Left forelimb (tissue), 1 donor: Measurements from ENCODE around the gene CLCA4.
"Not testable (repeated sequence)": the region's sequence is repeated elsewhere in the genome, so short reads cannot be mapped to it uniquely, and the experiment has no call there.

Source experiments
- DNase-seq: peaks from one replicate; pipeline ENCODE4 v3.0.0-alpha.2; 2018; ENCODE audit warnings: low spot score

CLCA4 gene, protein sequence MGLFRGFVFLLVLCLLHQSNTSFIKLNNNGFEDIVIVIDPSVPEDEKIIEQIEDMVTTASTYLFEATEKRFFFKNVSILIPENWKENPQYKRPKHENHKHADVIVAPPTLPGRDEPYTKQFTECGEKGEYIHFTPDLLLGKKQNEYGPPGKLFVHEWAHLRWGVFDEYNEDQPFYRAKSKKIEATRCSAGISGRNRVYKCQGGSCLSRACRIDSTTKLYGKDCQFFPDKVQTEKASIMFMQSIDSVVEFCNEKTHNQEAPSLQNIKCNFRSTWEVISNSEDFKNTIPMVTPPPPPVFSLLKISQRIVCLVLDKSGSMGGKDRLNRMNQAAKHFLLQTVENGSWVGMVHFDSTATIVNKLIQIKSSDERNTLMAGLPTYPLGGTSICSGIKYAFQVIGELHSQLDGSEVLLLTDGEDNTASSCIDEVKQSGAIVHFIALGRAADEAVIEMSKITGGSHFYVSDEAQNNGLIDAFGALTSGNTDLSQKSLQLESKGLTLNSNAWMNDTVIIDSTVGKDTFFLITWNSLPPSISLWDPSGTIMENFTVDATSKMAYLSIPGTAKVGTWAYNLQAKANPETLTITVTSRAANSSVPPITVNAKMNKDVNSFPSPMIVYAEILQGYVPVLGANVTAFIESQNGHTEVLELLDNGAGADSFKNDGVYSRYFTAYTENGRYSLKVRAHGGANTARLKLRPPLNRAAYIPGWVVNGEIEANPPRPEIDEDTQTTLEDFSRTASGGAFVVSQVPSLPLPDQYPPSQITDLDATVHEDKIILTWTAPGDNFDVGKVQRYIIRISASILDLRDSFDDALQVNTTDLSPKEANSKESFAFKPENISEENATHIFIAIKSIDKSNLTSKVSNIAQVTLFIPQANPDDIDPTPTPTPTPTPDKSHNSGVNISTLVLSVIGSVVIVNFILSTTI

GRCh38 chr1:86546787-86547221, at the start of gene CLCA4:
Gene CLCA4, plus strand, starts transcription at chr1:86547078. Its CDS starts 42 bp downstream, at chr1:86547120.
- DNase-seq: no peak

GRCh38 chr1:86498281-86498680, 48.6 kb upstream of the CLCA4 start:
- DNase-seq: no peak

GRCh38 chr1:86499987-86500593, 46.8 kb upstream of the CLCA4 start:
- no peak for DNase-seq

DNA sequence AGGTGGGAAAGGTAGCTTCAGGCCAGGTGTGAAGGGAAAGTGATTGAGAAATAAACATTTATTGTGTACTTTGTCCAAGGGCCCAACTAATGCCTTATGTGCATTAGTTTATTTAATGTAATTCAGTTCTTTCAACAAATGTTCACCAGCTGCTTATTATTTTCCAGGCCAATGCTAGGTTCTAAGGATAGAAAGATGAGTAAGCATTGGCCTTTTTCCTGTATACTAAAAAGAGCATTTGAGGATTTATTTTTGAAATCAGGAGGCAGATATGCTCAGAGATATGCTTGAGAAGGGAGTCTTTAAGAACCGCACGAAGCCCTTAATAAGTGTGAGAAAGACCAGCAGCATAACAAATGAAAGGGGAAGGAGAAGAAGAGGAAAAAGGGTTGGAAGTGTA, 46.2 kb upstream of the CLCA4 start:
- no peak for DNase-seq

DNA sequence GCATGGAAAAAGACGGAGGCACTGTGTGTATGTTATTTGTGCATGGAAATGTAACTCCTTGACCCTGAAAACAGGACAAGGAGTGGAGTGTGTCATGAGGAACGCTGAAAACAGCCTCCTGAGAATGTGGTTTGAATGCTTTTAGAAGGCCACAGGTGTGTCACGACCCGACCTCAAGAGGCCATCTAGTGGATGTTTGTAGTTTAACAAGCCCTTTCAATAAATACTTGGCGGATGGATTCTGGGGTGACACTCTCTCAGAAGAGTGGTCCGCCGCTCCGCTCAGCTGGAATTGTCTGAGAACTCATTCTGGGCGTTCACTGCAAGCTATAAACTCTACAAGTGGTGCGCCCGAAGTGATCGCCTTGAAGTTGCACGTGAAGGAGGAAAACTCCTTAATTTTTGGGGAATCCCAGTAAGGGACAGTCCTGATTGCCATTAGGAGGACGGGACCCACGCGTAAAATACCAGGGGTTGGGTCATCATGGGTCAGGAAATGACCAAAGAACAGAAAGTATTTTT, 44.7 kb upstream of the CLCA4 start:
- DNase-seq: not testable (repeated sequence)

GRCh38 chr1:86502721-86503405, 44.0 kb upstream of the CLCA4 start:
- DNase-seq: no peak

DNA sequence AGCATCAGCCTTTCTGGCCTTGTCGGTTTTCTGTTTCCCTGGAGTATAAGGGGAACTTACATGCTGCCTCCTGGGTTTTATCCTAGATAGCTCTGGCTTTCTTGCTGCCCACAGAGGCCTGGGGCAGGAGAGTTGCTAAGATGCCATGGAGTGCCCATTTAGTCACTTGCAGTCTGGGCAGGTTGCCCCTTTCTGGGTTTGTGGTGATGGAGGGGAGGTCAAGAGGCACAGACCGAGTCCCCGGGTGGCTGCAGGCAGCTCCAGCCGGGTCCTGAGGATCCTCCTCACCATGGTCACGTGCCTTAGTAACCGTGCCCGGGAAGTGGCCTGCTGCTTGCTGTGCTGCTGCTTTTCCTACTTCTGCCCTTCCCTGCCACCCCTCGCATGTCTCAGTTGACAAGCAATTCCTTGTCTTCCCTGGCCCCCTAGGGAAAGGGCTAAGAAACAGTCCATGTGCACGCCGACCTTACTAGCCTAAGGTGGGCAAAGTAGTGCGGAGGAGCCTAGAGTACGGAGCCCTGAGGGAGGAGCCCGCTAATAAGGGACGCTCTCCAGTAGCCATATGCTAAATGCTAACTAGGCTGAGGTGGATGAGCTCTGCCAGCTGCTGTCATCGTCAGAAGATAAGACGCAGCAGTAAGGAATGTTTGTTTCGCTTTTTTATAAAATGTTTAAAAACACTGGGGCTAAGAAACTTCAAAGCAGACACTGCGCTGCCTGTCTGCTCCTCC, 43.3 kb upstream of the CLCA4 start:
- no peak for DNase-seq

GRCh38 chr1:86504137-86504479, 42.8 kb upstream of the CLCA4 start:
- DNase-seq: no peak

- DNase-seq: no peak
Measured at GRCh38 chr1:86504895-86505563, 41.8 kb upstream of the CLCA4 start.

GRCh38 chr1:86505564-86505902, 41.3 kb upstream of the CLCA4 start:
- DNase-seq: no peak

DNA sequence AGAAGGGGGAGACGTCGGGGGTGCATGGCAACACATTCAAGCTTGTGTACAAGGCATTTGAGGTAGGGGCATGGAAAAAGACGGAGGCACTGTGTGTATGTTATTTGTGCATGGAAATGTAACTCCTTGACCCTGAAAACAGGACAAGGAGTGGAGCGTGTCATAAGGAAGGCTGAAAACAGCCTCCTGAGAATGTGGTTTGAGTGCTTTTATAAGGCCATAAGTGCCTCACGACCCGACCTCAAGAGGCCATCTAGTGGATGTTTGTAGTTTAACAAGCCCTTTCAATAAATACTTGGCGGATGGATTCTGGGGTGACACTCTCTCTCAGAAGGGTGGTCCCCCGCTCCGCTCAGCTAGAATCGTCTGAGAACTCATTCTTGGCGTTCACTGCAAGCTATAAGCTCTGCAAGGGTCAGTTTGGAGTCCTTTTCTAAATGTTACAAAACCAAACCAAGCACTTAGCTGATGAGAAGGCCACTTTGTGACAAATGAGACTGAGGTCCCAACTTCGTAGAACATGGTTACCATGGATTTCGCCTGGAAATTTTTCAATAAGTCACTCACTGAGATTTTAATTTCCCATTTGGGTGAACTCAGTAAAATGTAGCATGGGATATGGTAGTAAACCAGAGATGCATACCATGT, 38.8 kb upstream of the CLCA4 start:
- DNase-seq: no peak

- DNase-seq: no peak
Measured at GRCh38 chr1:86508583-86508969, 38.3 kb upstream of the CLCA4 start.

- DNase-seq: no peak
Measured at GRCh38 chr1:86515597-86515996, 31.3 kb upstream of the CLCA4 start.

- no peak for DNase-seq
Measured at GRCh38 chr1:86516335-86516734, 30.5 kb upstream of the CLCA4 start.

DNA sequence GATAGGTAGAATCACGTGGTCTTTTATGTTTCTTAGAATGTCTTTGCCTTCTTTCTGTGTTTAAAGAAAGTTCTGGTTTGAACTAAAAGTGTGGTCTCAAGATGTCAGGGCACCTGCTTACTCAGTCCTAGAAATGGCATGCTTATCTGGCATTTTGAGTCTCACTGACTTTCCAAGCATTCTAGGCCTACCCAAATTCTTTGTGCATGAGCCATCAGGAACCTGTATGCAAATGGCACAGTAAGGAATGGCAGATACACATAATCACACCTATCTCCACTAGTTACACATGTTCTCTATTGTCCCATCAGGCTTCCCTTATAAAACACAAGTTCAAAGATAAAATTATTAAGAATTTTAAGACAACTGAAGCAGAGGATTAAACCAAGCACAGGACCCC, 29.5 kb upstream of the CLCA4 start:
- DNase-seq: no peak

GRCh38 chr1:86520789-86521521, 25.9 kb upstream of the CLCA4 start:
- no peak for DNase-seq

GRCh38 chr1:86521522-86521891, 25.4 kb upstream of the CLCA4 start:
- no peak for DNase-seq

DNA sequence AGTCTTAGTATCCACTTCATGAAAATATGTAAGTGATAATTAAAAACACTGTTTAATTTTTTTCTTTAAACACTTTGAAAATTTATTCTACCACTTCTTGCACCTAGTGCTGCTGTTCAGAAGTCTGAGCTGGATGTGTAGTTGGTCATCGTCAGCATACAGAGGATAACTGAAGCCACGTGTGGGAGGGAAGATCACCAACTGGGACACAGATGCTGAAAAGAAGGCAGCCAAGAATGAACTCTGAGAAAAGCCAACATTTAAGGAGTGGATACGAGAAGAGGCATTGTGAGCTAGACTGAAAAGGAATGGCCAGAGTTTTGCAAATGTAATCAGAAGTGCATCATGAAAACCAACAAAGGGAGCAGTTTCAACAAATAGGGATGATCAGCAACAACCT, 24.6 kb upstream of the CLCA4 start:
- DNase-seq: no peak

DNA sequence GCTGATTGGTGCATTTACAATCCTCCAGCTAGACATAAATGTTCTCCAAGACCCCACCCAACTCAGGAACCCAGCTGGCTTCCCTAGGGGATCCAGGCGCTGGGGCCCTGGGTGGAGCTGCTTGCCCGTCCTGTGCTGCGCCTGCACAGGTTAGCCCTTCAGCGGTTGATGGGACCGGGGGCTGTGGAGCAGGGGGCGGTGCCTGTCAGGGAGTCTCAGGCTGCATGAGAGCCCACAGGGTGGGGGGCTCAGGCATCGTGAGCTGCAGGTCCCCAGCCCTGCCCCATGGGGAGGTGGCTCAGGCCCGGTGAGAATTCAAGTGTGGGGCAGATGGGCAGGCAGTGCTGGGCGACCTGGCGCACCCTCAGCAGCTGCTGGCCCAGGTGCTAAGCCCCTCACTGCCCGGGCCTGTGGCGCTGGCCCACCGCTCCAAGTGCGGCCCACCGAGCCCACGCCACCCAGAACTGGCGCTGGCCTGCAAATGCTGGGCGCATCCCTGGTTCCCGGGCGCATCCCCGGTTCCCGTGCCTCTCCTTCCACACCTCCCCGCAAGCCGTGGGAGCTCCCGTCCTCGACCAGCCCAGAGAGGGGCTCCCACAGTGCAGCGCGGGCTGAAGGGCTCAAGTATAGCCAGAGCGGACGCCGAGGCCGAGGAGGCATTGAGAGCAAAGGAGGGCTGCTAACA, 23.1 kb upstream of the CLCA4 start:
- DNase-seq: no peak
